Lung (tissue), 12 donors: ENCODE data around the gene TSEN54. TPM values are rescaled to one million over a fixed set of nuclear protein-coding genes. Genes with fewer than 3 reads are reported as not detected.
A peak's percentile ranks its signal among the peaks of the same experiment; 100 is the strongest.

ENCODE experiments used
- ATAC-seq: fragments of 200-7000 bp; cut with Tn5 transposase; one replicate; pipeline ENCODE4 v1.9.1; 2020; ENCODE audit warnings: moderate number of reproducible peaks; ENCODE audit not compliant: insufficient read depth, low FRiP score
- DNase-seq, 3 donors: peaks; one replicate each; pipeline ENCODE4 v3.0.0-alpha.2; 2013 to 2017
- H3K27ac ChIP-seq, 2 donors: one replicate each; pipeline ENCODE4 v1.5.1; 2013; ENCODE audit warnings: mild to moderate bottlenecking in 2 of 2, moderate library complexity in 2 of 2, control low read depth in 1 of 2, inconsistent platforms in 1 of 2, low read depth in 1 of 2, low read length in 1 of 2
- H3K27me3 ChIP-seq, 3 donors: one replicate each; pipeline ENCODE4 v1.5.1; 2013; ENCODE audit warnings: low read length in 2 of 3; ENCODE audit not compliant: control insufficient read depth in 3 of 3, insufficient read depth in 3 of 3
- H3K36me3 ChIP-seq, 4 donors: one replicate each; pipeline ENCODE4 v1.5.1; 2013; ENCODE audit warnings: low read length in 4 of 4, mild to moderate bottlenecking in 1 of 4, moderate library complexity in 1 of 4; ENCODE audit not compliant: control insufficient read depth in 4 of 4, insufficient read depth in 4 of 4
- H3K4me1 ChIP-seq, 5 donors: one replicate each; pipeline ENCODE4 v1.5.1; 2013; ENCODE audit warnings: low read length in 5 of 5, mild to moderate bottlenecking in 2 of 5, moderate library complexity in 1 of 5; ENCODE audit not compliant: control insufficient read depth in 5 of 5, insufficient read depth in 5 of 5
- H3K4me3 ChIP-seq: one replicate; pipeline ENCODE4 v1.5.1; 2013; ENCODE audit warnings: mild to moderate bottlenecking, control low read depth, moderate library complexity
- H3K9ac ChIP-seq, 2 donors: one replicate each; pipeline ENCODE4 v1.5.1; 2013; ENCODE audit warnings: low read length in 2 of 2, control low read depth in 1 of 2; ENCODE audit not compliant: insufficient read depth in 1 of 2
- H3K9me3 ChIP-seq, 4 donors: one replicate each; pipeline ENCODE4 v1.5.1; 2013; ENCODE audit warnings: low read length in 3 of 4, mild to moderate bottlenecking in 1 of 4, moderate library complexity in 1 of 4; ENCODE audit not compliant: control insufficient read depth in 4 of 4, insufficient read depth in 3 of 4
- CTCF ChIP-seq: IDR thresholded peaks from 2 replicates; pipeline ENCODE4 v1.5.1; 2012; ENCODE audit warnings: mild to moderate bottlenecking; ENCODE audit errors: control extremely low read depth, extremely low read depth
- WGBS, 2 donors: extraction: QIAGEN DNeasy Blood & Tissue Kit; methylation state at CpG; one replicate each; pipeline ENCODE4 v1.1.7; 2013; 5-methylcytosine and 5-hydroxymethylcytosine counted together
- polyA plus RNA-seq, 2 donors: library from polyadenylated mRNA; stranded (reverse); fragments of 200-250 nt; gene quantifications; one replicate each; pipeline ENCODE4 v1.2.1, GENCODE V29; 2013
- total RNA-seq, 2 donors: library from RNA; depleted of rRNA in 1 of 2; stranded (reverse); fragments of >200 nt in 1 of 2; gene quantifications; one replicate each; pipeline ENCODE4 v1.2.1, GENCODE V29; 2014 to 2021
- donor health status: control.
- donor health status: control.
- donor health status: Bipolar disorder and iron deficiency.
- donor health status: healthy.
- donor health status: DM: yes; HTN: yes; CAD: no.

TSEN54 gene
- total and polyA plus RNA-seq, 4 donors = 18.4 to 36.5 (median 21.6) TPM

GRCh38 chr17:75526555-75527270, 10.4 kb downstream of the TSEN54 start:
- WGBS, 2 donors = 52 to 57% methylated on average over 13 of the region's 13 CpGs
- Histone ChIP-seq H3K27ac (peak overlapping the region in 1 of 2 donors; percentile 85), H3K9me3 (no peaks in the 10 kb centered on the region), H3K36me3 (peaks cover 0 to 11% (median 5%) of the 10 kb centered on the region in 4 donors), H3K4me1 (peaks cover 0 to 9% (median 4%) of the 10 kb centered on the region in 5 donors), H3K9ac (no peak overlapping the region), H3K27me3 (peaks cover 0 to 5% (median 0%) of the 10 kb centered on the region in 3 donors), H3K4me3 (peak overlapping the region; percentile 64)
- no peak for TF ChIP-seq CTCF
- ATAC-seq (no peak), DNase-seq (no peak)

DNA sequence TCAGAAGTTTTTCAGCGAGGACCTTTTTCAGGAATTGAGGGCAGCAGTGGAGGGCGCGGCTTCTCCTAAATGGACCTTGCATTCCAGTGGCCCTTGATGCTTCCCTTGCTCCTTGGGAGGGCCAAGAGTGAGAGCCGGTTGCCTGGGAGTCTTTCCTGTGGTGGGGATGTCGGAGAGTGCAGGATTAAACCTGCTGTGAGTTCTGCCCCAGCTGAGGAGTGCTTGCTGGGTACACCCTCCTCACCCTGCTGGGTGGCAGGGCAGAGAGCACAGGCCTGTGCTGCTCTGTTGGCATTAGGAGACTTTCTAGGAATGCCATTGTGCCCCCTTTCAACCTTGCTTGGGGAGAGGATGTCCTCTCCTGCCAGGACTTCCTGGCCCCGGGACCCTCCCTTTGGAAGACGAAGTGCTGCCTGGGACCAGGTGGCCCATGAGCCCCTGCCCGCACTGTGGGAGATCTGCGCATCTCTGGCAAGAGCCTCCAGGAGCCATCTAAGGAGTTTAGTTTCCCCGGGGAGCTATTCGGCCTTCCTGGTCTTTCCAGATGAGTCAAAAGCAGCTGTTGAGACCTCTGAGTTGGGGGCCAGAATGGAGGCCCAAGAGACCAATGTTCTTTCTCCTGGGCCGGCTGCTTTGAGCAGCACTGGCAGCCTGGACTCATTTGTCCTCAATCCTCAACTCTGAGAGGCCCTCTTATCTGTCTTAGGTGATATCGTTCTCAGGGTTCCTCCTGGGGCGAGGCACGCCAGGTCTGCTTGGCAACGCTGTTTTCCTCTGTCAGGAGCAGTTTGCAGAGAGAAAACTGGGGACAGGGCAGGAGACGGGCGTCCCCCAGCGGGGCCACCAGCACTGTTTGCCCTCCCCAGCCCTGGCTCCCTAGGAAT, 14.8 kb downstream of the TSEN54 start:
- 72 to 86% methylated on average over 19 of the region's 19 CpGs for WGBS, 2 donors
- Histone ChIP-seq H3K9ac (no peak overlapping the region), H3K36me3 (peaks cover 0 to 4% (median 0%) of the 10 kb centered on the region in 4 donors), H3K9me3 (no peaks in the 10 kb centered on the region), H3K4me1 (peaks cover 0 to 6% (median 4%) of the 10 kb centered on the region in 5 donors), H3K27ac (peak overlapping the region in 1 of 2 donors; percentile 89), H3K27me3 (peaks cover 0 to 5% (median 0%) of the 10 kb centered on the region in 3 donors), H3K4me3 (no peak overlapping the region)
- TF ChIP-seq CTCF = no peak
- ATAC-seq (peak; percentile 14), DNase-seq (no peak)

- no peaks in the 10 kb centered on the region for H3K9me3 ChIP-seq
- no peak for DNase-seq
- no peak overlapping the region for H3K9ac ChIP-seq
- peaks cover 0 to 4% (median 0%) of the 10 kb centered on the region in 5 donors for H3K4me1 ChIP-seq
- peak overlapping the region in 1 of 2 donors; percentile 89 for H3K27ac ChIP-seq
- H3K36me3 ChIP-seq = peaks cover 0 to 4% (median 0%) of the 10 kb centered on the region in 4 donors
- peak; percentile 56 for ATAC-seq
- TF ChIP-seq CTCF = no peak
- 66 to 87% methylated on average over 6 to 7 of the region's 7 CpGs for WGBS, 2 donors
- peaks cover 0 to under 1% (median 0%) of the 10 kb centered on the region in 3 donors for H3K27me3 ChIP-seq
- no peak overlapping the region for H3K4me3 ChIP-seq
These were observed 15.4 kb downstream of the TSEN54 start for GRCh38 chr17:75531721-75532072.
